Pons (tissue), 1 donor: Measurements from ENCODE around the gene SLC9A9.

Source experiments
- DNase-seq: peaks from one replicate; pipeline ENCODE4 v3.0.0-alpha.2; 2016; ENCODE audit warnings: low spot score

SLC9A9 gene

DNA sequence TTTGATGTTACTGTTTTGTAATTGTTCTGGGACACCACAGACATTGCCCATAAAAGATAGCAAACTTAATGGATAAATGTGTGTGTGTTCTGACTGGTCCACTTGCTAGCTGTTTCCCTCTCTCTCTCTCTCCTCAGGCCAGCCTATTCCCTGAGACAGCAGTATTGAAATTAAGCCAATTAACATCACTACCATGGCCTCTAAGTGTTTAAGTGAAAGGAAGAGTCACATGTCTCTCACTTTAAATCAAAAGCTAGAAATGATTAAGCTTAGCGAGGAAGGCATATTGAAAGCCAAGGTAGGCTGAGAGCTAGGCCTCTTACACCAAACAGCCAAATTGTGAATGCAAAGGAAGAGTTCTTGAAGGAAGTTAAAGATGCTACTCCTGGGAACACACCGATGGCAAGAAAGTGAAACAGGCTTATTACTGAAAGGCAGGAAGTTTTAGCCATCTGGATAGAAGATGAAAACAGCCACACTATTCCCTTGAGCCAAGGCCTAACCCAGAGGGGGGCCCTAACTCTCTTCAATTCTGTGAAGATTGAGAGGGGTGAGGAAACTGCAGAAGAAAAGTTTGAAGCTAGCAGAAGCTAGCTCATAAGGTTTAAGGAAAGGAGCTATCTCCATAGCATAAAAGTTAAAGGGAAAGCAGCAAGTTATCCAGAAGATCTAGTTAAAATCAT, 433.6 kb downstream of the SLC9A9 start:
- no peak for DNase-seq

DNA sequence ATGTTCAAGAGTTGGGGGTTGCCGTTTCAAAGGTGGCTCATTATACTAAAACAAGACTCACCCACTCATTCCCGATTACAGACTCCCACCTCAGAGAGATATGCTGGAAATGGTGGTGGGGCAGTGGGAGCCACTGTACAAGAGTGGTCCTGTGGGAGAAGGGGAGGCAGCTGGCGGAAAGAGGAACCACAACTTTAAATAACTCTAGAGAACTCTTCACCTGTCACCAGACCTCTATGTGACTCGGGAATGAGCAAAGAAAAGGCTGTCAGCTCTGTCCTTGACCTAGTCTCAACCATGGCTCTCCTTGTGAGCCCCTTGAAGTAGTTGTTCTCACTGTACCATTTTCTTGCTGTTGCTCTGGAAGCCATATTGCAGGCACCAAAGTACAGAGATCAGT, 434.9 kb downstream of the SLC9A9 start:
- no peak for DNase-seq

DNA sequence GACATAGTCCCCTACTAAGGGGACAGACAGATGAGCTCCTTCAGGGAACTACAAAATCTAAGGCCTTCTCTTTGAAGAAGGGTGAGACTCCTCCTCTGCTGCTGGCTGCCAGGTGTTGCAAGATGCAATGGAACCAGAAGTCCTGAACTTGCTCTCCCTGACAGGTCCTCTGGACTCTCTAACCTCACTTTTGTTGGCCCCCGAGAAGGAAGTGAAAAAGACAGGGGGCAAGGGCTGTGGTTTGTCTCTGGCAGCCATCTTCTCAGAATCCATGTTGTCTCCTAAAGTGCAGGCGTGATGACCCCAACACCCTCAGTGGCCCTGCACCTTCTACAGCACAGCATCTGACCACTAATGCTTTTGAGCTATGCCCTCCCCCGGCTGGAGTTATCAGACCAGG, 436.2 kb downstream of the SLC9A9 start:
- DNase-seq, result no peak

DNA sequence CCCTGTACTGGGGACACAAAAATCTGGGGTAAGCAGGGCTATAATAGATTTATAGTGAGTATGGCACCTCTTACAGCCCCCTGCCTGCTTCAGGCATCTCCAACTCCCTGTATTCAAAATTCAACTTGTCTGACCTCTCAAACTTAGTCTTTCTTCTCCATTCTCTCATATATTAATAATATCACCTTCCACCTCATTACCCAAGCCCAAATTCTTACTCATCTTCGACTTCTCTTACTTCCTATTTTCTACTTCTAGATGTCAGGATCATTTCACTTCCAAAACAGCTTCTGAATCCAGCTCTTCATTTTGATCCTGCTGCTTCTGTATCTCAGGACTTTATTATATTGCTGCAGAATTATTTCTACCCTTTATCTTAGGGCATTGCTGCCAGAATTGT, 438.0 kb downstream of the SLC9A9 start:
- DNase-seq, result no peak

DNA sequence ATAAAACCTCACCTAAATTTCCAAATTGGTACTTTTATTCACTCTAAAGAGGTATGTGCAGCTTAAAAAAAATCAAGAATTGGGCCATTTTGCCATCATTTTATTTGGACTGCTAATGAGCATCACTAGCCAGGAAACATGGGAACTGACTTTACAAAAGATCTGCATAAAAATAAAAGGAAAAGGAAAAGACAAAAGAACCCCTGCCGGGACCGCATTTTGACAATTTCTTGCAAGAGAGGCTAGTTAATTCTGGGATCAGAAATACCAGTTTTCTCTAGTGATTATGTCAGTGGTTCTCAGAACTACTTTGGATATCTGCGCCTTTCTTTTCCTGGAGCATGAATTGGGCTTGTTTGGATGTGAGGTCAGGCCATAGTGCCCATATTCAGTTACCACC, 439.5 kb downstream of the SLC9A9 start:
- no peak for DNase-seq

DNA sequence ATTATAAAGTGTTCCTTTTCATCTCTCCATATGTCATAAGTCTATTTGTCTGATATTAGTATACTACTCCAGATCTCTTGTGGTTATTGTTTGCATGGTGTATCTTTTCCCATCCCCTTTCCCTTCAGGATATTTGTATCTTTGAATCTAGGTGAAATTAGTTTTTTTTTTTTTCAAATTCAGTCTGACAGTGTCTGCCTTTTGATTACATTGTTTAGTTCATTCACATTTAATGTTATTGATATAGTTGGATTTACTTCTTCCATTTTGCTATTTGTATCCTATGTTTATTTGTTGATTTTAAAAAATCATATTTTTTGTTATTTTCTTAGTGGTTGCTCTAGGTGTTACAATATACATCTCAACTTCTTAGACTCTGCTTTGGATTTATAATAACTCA, 445.7 kb downstream of the SLC9A9 start:
- no peak for DNase-seq

DNA sequence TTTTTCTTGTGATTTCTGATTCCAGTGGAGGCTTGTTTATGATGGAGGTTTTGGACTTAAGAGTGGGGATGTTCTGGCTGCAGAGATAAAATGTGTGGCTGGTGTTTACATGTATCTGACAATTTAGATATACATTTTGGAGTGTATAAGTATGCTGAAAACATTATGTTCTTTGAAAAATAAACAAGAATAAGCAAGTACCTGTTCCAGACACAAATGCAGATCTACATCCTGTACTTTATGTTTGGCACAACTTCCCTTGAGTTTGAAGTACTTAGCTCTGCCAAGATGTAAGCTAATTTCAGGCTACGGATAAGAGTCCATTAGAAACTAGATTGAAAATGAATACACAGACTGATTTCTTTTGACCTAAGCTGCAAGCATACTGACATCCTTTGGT, 451.5 kb downstream of the SLC9A9 start:
- no peak for DNase-seq

DNA sequence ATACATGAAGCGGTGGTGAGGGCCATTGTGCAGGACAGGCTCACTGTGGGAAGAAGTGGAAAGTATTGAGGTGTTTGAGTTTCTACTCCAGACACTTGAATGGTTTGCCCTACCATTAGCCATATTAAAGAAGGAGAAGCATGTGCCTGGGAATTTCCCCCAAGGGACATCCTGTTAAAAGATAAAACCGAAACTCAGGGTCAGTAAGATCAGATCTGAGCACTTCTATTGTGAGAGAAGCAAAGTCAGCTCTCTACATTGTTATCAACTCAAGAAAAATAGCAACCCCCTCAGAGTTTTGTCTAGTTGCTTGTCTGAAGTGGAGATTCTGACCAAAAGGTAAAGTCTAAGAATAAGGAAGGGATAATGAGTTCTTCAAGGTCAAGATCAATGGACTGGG, 458.9 kb downstream of the SLC9A9 start:
- no peak for DNase-seq

DNA sequence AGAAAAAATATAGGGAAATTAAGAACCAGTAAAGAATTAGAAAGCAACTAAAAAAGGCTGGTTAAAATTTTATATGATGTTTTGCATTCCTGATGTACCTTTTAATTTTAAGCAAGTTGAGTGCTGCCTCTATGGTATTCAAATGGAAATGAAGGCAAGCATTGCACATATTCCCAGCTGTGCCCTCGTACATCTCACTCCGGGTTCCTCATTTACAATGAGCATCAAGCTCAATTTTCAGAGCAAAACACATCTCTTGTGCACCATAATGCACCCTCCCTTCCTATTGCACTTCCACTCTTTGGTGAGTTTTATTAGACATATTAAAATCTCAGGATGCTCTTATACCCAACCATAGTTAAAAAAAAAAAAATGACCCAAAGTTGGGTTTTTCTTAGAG, 460.8 kb downstream of the SLC9A9 start:
- no peak for DNase-seq

DNA sequence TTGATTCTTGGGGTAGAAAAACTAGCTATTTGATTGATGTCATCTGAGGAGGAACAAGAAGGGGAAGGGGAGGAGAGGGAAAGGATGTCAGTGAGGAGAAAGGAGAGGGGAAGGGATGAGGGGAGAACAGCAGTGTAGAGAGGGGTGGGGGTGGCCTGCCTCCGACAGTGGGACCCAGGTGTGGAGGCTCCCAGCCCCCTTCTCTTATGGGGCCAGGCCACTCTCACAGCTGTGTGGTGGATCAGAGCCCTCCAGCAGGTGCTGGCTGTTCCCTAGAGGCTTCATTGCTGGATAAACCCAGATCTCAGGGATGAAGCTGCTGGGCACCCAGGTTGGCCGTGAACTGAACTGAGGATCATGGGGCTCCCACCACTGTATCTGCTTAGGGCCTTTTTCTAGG, 464.2 kb downstream of the SLC9A9 start:
- no peak for DNase-seq

DNA sequence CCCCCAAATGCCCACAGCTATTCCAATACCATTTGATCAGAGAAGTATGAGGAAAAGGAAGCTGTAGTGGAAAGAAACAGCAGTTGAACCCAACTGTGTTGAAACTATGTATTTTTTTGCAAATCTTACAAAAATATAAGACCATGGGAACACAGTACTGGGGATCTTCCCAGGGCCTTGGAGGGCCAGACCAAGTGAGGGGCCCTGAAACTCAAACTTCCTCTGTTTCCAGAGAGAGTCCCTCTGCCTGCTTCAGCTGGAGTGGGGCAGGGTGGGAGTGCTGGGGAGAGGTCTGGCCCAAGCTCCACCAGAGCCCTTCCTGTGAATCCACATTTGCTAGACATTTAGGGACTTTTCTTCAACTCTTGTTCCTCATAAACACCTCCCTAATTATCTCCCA, 464.8 kb downstream of the SLC9A9 start:
- DNase-seq, result no peak

DNA sequence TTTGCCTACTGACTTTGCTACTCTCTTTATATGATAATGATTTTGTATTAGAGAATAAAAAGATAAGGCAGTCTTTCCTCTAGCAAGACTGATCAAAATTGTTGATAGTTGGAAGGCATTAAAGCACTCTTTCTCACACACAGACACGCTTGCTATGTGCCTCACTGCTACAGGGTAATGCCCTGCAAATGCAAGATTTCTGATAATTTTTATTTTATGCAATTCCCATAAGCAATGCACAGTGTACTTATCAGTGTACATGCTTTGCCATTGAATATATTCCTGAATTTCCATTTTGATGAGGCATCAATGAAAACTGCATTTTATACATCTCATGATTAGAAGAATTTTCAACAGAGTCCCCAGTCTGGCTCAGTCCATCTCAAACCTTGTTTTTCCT, 465.5 kb downstream of the SLC9A9 start:
- no peak for DNase-seq

DNA sequence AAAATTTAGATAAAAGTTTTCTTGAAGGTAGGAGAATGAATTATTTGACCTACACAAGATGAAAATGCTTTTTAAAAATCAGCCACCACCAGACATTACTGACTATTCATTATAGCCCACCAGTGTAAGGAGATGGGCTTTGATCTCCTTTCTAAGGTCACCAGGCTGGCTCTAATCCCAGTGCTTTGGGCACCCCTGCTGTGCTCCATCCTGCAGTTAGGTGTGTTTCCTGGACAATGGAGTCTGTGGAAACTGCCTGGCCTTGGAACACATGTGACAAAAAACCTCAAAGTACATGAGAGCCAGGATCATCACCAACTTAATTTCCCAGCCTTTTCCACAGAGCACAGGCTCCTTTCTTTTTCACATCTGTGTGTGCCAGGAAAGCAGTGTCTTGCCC, 467.8 kb downstream of the SLC9A9 start:
- no peak for DNase-seq

DNA sequence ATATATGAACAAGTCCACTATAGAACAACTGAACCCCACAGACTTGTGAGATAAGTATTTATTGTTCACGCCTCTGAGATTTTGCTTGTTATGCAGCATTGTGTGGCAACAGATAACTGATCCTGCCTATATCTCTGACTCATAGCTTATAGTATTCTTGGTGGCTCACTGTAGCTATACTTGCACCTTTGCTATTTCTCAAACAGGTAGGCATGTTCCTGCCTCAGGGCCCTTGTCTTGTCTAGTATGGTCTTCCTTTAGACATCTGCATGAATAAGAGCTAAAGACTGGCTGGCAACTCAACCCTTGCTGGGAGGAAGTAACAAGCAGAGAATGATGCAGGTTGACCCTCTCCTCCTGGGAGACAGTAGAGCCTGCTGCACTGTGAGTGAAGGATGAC, 472.6 kb downstream of the SLC9A9 start:
- no peak for DNase-seq

DNA sequence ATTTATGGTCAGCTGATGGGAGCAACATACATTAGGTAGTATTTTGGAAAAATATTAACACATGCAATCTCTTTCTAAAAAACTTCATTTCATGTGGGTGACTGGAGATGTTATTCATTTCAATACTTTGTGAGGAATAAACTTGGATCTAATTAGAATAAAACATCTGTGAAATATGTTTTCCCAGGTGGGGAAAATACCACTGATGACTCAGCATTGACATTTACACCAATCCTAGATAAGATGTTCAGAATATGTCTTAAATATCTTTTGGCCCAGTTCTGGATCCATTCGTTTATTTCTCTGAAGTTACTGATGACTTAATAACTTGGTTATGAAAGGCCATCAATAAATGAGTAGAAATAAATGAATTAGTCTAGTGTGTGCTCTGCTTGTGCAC, 481.1 kb downstream of the SLC9A9 start:
- no peak for DNase-seq

DNA sequence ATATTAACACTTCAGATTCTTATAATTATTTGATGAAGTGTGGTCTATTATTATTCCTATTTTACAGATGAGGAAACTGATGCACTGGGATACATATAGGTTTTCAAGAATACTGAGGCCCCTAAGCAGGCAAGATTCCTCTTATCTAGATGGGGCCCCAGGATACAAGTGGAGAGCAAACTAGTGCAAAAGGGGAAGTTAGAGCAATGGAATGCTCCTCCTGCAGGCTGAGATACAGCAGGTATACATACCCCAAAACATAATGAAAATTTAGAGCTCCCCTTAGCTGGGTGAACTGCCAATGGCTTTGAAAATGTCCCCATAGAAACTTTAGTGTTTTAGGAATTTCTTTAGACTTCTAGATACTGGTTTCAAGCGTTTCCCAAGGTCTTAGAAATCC, 481.6 kb downstream of the SLC9A9 start:
- no peak for DNase-seq

DNA sequence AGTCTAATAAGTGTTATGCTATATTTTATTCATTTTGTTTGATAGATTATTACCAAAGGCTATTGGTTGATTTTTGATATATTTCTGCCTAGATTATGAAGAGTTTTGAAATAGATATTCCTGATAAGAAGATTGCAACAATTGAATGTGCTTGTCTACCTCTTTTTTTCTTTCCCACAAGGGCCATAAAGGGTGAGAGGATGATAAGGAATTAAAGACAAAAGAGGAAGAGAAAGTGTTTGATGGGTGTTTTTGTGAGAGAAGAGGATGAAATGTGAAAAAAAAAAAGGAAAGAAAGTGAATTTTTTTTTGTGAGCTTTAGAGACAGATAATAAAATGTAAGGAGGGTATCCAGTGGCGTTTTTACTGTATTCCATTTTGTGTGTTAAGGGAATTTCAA, 484.3 kb downstream of the SLC9A9 start:
- no peak for DNase-seq

DNA sequence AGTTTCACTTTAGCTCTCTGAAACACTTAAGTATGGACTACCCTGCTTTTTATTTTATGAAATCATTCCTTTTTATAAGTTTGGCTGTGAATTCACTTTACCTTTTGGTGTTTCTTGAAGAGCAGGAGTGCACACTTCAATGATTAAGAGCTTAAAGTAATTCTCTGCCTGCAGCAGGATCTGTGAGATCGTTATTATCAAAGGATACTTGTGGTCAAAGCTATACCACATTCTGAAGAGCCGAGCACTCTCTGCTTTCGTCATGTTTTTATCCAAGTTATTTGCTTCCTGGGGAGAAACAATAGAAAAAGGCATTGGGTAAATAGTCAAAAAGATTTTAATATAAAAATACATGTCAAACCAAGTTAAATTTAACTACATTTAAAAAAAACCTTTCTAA, 485.0 kb downstream of the SLC9A9 start:
- DNase-seq, result no peak

DNA sequence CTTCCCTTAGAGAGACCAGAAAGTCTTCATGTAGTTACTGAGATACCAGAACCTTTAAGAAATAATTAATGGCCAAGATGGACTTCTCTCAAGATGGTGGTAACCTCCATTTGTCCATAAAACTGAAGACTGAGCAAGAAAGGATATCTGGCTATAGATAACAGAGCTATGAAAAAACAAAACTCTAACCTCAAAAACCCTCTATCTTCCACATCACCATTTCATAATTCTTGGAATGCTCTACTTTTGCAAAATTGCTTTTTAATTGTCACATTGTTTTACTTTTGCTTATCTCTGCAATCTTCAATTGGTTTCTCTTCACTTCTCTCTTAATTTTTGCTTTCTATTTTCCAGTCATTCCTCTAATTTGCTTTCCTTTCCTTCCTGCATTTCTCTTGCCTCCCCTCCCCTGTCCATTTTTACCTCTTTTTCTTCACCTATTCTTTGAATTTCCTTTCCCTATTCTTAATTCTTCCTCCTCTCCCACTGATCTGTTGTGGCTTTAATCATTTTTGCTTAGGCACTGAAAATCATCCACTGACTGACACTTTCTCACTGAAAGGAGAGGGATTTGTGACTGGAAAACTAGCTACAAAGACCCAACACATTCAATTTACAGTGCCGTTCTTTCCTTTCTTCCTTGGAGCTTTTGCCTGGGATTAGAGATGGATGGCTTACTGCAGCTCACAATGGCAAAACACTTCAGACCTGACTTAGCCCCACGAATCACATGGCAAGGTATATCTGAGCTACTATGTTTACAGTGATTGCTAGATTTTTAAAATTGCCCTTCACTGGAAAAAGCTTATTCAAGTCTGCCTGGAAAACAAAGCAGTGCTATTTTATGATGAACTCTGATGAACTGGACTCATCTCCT, 485.9 kb downstream of the SLC9A9 start:
- no peak for DNase-seq

DNA sequence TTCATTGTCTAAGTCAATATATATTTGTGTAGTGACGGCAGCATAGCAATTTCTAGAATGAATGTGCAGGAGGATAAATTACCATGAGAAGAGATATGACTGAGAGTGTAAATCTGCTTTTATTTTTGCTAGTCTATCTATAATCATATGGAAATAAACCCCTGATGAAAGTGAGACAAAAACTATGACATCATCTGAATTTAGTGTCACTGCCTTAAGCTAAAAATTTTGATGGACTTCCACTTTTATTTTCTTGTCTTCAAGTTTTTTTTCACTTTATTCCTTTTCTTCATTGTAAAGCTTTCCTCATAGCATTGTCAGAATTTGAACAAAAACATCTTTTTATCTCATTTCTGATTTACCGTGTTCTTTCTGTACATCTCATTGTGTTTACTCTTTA, 486.7 kb downstream of the SLC9A9 start:
- DNase-seq, result no peak

DNA sequence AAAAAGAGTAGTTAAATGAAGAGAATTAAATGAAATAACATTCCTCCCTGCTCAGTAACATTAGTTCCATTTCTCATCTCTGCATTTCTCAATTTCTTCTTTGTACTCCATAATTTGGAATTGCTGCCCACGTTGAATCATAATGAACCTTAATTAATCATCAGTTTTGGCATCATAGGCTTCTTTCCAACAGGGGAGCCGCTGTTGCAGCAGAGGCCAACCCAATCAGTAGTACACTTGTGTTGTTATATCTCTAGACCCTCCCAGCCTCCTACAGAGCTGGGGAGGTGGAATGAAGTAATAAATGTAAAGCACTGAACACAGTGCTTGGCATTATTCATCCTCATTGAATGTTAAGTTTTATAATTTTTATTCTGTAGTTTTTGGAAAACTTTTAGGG, 488.0 kb downstream of the SLC9A9 start:
- no peak for DNase-seq

DNA sequence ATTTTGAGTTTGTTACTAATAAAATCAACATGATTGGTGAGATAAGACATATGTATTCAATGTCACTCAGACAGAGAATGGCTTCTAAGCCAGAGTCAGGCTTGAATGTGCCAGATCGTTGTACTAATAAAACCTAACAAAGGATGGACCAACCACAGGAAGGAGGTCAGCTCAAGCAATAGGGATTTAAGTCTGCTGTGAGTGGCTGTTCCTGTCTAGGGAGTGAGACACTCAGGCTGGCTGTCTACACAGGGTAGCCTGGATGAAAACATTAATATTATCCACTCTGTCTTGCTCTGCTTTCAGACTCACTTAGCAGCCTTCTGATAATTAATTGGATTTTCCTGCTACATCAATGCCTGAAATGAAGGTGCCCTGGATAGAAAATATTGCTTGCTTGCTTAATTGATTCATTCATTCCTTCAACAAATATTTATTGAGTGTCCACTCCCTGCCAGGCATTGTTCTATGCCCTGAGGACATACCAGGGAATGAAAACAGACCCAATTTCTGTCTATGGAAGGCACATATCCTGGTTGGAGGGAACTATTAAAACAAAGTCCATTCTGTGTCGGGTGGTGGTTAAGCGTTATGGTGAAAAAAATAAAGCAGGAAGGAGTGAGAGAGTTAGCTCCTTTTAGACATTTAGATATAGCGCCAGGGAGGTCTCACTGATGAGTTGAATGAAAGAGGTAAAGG, 489.3 kb downstream of the SLC9A9 start:
- no peak for DNase-seq

DNA sequence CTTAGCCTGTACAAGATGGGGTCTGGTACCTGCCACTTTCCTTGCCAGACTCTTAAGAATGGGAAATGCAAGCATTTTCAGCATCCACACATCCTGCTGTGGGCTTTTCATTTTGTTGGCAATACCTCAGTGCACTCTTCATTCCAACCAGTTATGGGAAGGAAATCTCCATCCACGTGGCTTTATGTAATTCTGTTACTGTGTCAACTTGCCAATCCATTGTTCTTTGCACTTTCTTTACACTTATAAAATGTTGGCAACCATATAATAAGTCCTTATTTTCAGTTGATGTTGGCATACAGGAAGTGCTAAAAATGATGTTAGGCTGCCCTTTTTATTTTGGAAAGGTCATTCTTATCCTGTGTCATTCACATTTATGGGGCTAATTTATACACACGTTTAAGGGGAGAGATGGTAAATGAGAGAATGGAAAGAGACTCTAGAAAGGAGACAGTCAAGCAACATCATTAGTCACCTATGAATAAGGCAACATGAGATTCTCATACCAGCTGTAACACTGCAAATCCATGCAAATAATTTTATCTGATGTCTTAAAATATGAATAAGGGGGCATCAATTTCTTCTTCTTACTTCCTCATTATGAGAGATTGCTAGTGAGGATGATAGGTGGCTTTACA, 490.0 kb downstream of the SLC9A9 start:
- no peak for DNase-seq
